Thyroid gland (tissue), 4 donors: ENCODE results near the gene CYP2D6. TPM values are rescaled to one million over a fixed set of nuclear protein-coding genes. Genes with fewer than 3 reads are reported as not detected.
"Not testable (repeated sequence)": the region's sequence is repeated elsewhere in the genome, so short reads cannot be mapped to it uniquely, and the experiment has no call there.

Source experiments
- DNase-seq, 2 donors: peaks; one replicate each; pipeline ENCODE4 v3.0.0-alpha.2; 2019
- H3K27ac ChIP-seq, 3 donors: fragments of 200-600 bp; sonication (generic); 1 replicate in 2 of 3; 2 replicates in 1 of 3; pipeline ENCODE4 v1.5.1; 2016 to 2019; ENCODE audit warnings: mild to moderate bottlenecking in 1 of 3, moderate library complexity in 1 of 3
- H3K27me3 ChIP-seq: fragments of 200-600 bp; sonication (generic); one replicate; pipeline ENCODE4 v1.5.1; 2019
- H3K36me3 ChIP-seq, 2 donors: fragments of 200-600 bp; sonication (generic); one replicate each; pipeline ENCODE4 v1.5.1; 2016 to 2019
- H3K4me1 ChIP-seq, 2 donors: fragments of 200-600 bp; sonication (generic); one replicate each; pipeline ENCODE4 v1.5.1; 2017 to 2019
- H3K4me3 ChIP-seq, 3 donors: fragments of 200-600 bp; sonication (generic); replicated peaks in 1 of 3; 1 replicate in 2 of 3; 2 replicates in 1 of 3; pipeline ENCODE4 v1.5.1; 2016; ENCODE audit warnings: mild to moderate bottlenecking in 1 of 3
- H3K9me3 ChIP-seq: fragments of 200-600 bp; sonication (generic); one replicate; pipeline ENCODE4 v1.5.1; 2017
- POLR2A ChIP-seq, 2 donors: fragments of 450-650 bp; IDR thresholded peaks; one replicate each; pipeline ENCODE4 v1.6.1; 2017; ENCODE audit warnings: antibody characterized with exemption in 2 of 2, mild to moderate bottlenecking in 2 of 2, moderate library complexity in 1 of 2
- WGBS, 2 donors: methylation state at CpG; one replicate each; pipeline ENCODE4 v1.1.5; 2017; 5-methylcytosine and 5-hydroxymethylcytosine counted together
- intact Hi-C: fragments of 100-400 bp; cut with DNase I; formaldehyde crosslinking; loops from one replicate; pipeline ENCODE4 v1.15.1; 2023
- total RNA-seq, 4 donors: library from RNA; depleted of rRNA; stranded (reverse); fragments of >200 nt; gene quantifications; one replicate each; pipeline ENCODE4 v1.2.3, GENCODE V29; 2016
- TF ChIP-seq, protein P1 (sequence below), 6 experiments: fragments of 200-600 bp in 3 of 6; fragments of 450-650 bp in 3 of 6; sonication (generic) in 3 of 6; IDR thresholded peaks; one replicate each; pipeline ENCODE4 v1.5.1; 2016 to 2019; ENCODE audit warnings: antibody characterized with exemption in 6 of 6, mild to moderate bottlenecking in 2 of 6, inconsistent platforms in 1 of 6, moderate library complexity in 1 of 6

The CYP2D6 gene
- total RNA-seq, 4 donors from 2014 or later: 0.73 to 2.7 (median 1.6) TPM

GRCh38 chr22:42152661-42153270 is 22.2 kb upstream of the CYP2D6 start:
- peaks cover 0 to 10% of the 10 kb centered on the region in 2 donors for H3K36me3 ChIP-seq
- 78 to 90% methylated on average over 23 to 41 of the region's 42 CpGs for WGBS, 2 donors
- TF ChIP-seq POLR2A (IDR thresholded peaks at IDR 0.05): no peak
- TF ChIP-seq, protein P1, sequence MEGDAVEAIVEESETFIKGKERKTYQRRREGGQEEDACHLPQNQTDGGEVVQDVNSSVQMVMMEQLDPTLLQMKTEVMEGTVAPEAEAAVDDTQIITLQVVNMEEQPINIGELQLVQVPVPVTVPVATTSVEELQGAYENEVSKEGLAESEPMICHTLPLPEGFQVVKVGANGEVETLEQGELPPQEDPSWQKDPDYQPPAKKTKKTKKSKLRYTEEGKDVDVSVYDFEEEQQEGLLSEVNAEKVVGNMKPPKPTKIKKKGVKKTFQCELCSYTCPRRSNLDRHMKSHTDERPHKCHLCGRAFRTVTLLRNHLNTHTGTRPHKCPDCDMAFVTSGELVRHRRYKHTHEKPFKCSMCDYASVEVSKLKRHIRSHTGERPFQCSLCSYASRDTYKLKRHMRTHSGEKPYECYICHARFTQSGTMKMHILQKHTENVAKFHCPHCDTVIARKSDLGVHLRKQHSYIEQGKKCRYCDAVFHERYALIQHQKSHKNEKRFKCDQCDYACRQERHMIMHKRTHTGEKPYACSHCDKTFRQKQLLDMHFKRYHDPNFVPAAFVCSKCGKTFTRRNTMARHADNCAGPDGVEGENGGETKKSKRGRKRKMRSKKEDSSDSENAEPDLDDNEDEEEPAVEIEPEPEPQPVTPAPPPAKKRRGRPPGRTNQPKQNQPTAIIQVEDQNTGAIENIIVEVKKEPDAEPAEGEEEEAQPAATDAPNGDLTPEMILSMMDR (IDR thresholded peaks at IDR 0.05): no peak
- no peak for DNase-seq
- no peaks in the 10 kb centered on the region for H3K4me1 ChIP-seq
- no peaks in the 10 kb centered on the region for H3K9me3 ChIP-seq
- no peak overlapping the region for H3K27ac ChIP-seq
- no peaks in the 10 kb centered on the region for H3K27me3 ChIP-seq
- intact Hi-C loops: no loop called here
- no peak overlapping the region for H3K4me3 ChIP-seq

- H3K9me3 ChIP-seq: no peaks in the 10 kb centered on the region
- DNase-seq: peak in 1 of 2 donors; percentile 21
- no peak overlapping the region for H3K27ac ChIP-seq
- H3K27me3 ChIP-seq: no peaks in the 10 kb centered on the region
- 81 to 83% methylated on average over 33 to 36 of the region's 43 CpGs for WGBS, 2 donors
- no peaks in the 10 kb centered on the region for H3K4me1 ChIP-seq
- no peak for TF ChIP-seq POLR2A (IDR thresholded peaks at IDR 0.05)
- TF ChIP-seq, protein P1 (IDR thresholded peaks at IDR 0.05): no peak
- intact Hi-C loops: no loop called here
- peaks cover 0 to 10% of the 10 kb centered on the region in 2 donors for H3K36me3 ChIP-seq
- no peak overlapping the region for H3K4me3 ChIP-seq
Observed at GRCh38 chr22:42151924-42152635, 21.5 kb upstream of the CYP2D6 start.

GRCh38 chr22:42150727-42151590 is 20.3 kb upstream of the CYP2D6 start:
- H3K9me3 ChIP-seq: no peaks in the 10 kb centered on the region
- TF ChIP-seq, protein P1 (IDR thresholded peaks at IDR 0.05): no peak
- TF ChIP-seq POLR2A (IDR thresholded peaks at IDR 0.05): no peak
- no peak overlapping the region for H3K27ac ChIP-seq
- WGBS, 2 donors: 94 to 96% methylated on average over 22 to 24 of the region's 27 CpGs
- DNase-seq: no peak
- H3K4me3 ChIP-seq: no peak overlapping the region
- no peaks in the 10 kb centered on the region for H3K4me1 ChIP-seq
- peaks cover 0 to 10% of the 10 kb centered on the region in 2 donors for H3K36me3 ChIP-seq
- no peaks in the 10 kb centered on the region for H3K27me3 ChIP-seq
- intact Hi-C loops: no loop called here

- H3K9me3 ChIP-seq, DNase-seq, H3K4me3 ChIP-seq, H3K27me3 ChIP-seq, intact Hi-C loops, H3K4me1 ChIP-seq, H3K27ac ChIP-seq, H3K36me3 ChIP-seq: not testable (repeated sequence)
- WGBS, 2 donors: 85 to 92% methylated on average over 10 to 12 of the region's 16 CpGs
Observed at GRCh38 chr22:42149798-42150197, 19.2 kb upstream of the CYP2D6 start.

DNA sequence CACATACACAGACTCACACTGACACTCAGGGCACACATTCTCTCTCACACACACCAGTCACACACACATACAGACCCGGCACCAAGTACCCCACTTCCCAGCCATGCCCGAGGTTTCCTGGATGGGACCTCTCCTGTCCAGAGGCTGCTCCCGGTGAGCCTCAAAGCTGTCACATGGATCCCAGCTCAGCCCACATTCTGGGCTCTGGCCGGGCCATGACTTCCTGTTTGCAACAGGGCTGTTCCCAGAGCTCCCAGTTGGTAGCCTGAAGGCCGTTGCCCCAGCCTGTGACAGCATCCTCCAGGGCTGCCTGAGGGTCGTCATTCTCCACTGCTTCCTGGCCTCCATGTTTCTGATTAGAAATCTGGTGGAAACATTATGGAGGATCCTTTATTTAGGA is 14.6 kb upstream of the CYP2D6 start:
- WGBS, 2 donors: 50 to 57% methylated on average over 4 to 5 of the region's 6 CpGs
- Histone ChIP-seq H3K36me3 (no peaks in the 10 kb centered on the region), H3K27me3 (no peaks in the 10 kb centered on the region), H3K27ac (no peak overlapping the region), H3K4me1 (no peaks in the 10 kb centered on the region), H3K4me3 (no peak overlapping the region), H3K9me3 (no peaks in the 10 kb centered on the region)
- no peak for DNase-seq
- intact Hi-C loops: no loop called here
- TF ChIP-seq, protein P1 (IDR thresholded peaks at IDR 0.05): no peak
- TF ChIP-seq POLR2A (IDR thresholded peaks at IDR 0.05): no peak

GRCh38 chr22:42143859-42144822 is 13.5 kb upstream of the CYP2D6 start:
- H3K4me3 ChIP-seq, H3K4me1 ChIP-seq, DNase-seq, intact Hi-C loops, H3K27me3 ChIP-seq, H3K36me3 ChIP-seq, H3K9me3 ChIP-seq, H3K27ac ChIP-seq: not testable (repeated sequence)
- 91 to 92% methylated on average over 9 to 12 of the region's 20 CpGs for WGBS, 2 donors
